ENCODE data around the gene FOXA2.
A peak's percentile ranks its signal among the peaks of the same experiment; 100 is the strongest.
"Not testable (repeated sequence)": the region's sequence is repeated elsewhere in the genome, so short reads cannot be mapped to it uniquely, and the experiment has no call there.

The FOXA2 gene

GRCh38 chr20:22567944-22568871, 16.2 kb downstream of the FOXA2 start:
- DNase-seq: peak; percentile 71

GRCh38 chr20:22566876-22567658, 17.3 kb downstream of the FOXA2 start:
- DNase-seq: no peak

- DNase-seq: no peak
Measured at GRCh38 chr20:22563062-22563965, 21.1 kb downstream of the FOXA2 start.

GRCh38 chr20:22562620-22563019, 21.8 kb downstream of the FOXA2 start:
- no peak for DNase-seq

GRCh38 chr20:22561965-22562577, 22.3 kb downstream of the FOXA2 start:
- no peak for DNase-seq

- no peak for DNase-seq
Measured at GRCh38 chr20:22560817-22561216, 23.6 kb downstream of the FOXA2 start.

- DNase-seq: no peak
Measured at GRCh38 chr20:22559711-22560318, 24.6 kb downstream of the FOXA2 start.

GRCh38 chr20:22557403-22558276, 26.7 kb downstream of the FOXA2 start:
- no peak for DNase-seq

GRCh38 chr20:22556565-22557056, 27.8 kb downstream of the FOXA2 start:
- no peak for DNase-seq

GRCh38 chr20:22555791-22556564, 28.4 kb downstream of the FOXA2 start:
- no peak for DNase-seq

GRCh38 chr20:22554391-22554790, 30.0 kb downstream of the FOXA2 start:
- no peak for DNase-seq

GRCh38 chr20:22550514-22550913, 33.9 kb downstream of the FOXA2 start:
- not testable (repeated sequence) for DNase-seq

GRCh38 chr20:22548040-22548439, 36.3 kb downstream of the FOXA2 start:
- DNase-seq: no peak

- peak; percentile 72 for DNase-seq
Measured at GRCh38 chr20:22546344-22546743, 38.0 kb downstream of the FOXA2 start.

- DNase-seq: no peak
Measured at GRCh38 chr20:22545045-22545444, 39.3 kb downstream of the FOXA2 start.

- no peak for DNase-seq
Measured at GRCh38 chr20:22544462-22544861, 39.9 kb downstream of the FOXA2 start.

- DNase-seq: no peak
Measured at GRCh38 chr20:22542427-22542826, 41.9 kb downstream of the FOXA2 start.

GRCh38 chr20:22540832-22541231, 43.5 kb downstream of the FOXA2 start:
- DNase-seq: no peak

GRCh38 chr20:22536956-22537756, 47.2 kb downstream of the FOXA2 start:
- peak; percentile 72 for DNase-seq
